Calu3 (cell line): ENCODE results near the gene DYNC1LI2. TPM values are rescaled to one million over a fixed set of nuclear protein-coding genes. Genes with fewer than 3 reads are reported as not detected.
A peak's percentile ranks its signal among the peaks of the same experiment; 100 is the strongest.

Experiments
- BruUV-seq: library from RNA; stranded (reverse); fragments of 400-500 nt; replicated peaks from 2 replicates; lab custom pipeline; 2021; lab: Mats Ljungman, UMichigan
- CTCF ChIA-PET: fragments of 300-600 bp; sonication (Branson Sonifier 250); formaldehyde crosslinking; loops from one replicate; lab custom pipeline; 2022; ENCODE audit warnings: antibody characterized with exemption; lab: Charles Lee
- DNase-seq: peaks from one replicate; pipeline ENCODE4 v3.0.0; 2022
- H3K27ac Mint-ChIP-seq: one replicate; pipeline ENCODE4 v1.8.0; 2022; ENCODE audit warnings: mixed read lengths; ENCODE audit not compliant: unreplicated experiment
- H3K27me3 Mint-ChIP-seq: one replicate; pipeline ENCODE4 v1.8.0; 2022; ENCODE audit warnings: mixed read lengths; ENCODE audit not compliant: unreplicated experiment
- H3K36me3 Mint-ChIP-seq: one replicate; pipeline ENCODE4 v1.8.0; 2022; ENCODE audit warnings: mild to moderate bottlenecking, moderate library complexity, mixed read lengths; ENCODE audit not compliant: insufficient read depth, unreplicated experiment
- H3K4me1 Mint-ChIP-seq: one replicate; pipeline ENCODE4 v1.8.0; 2022; ENCODE audit warnings: mild to moderate bottlenecking, low read depth, mixed read lengths; ENCODE audit not compliant: unreplicated experiment
- H3K4me3 Mint-ChIP-seq: one replicate; pipeline ENCODE4 v1.8.0; 2022; ENCODE audit warnings: mild to moderate bottlenecking, low read depth, moderate library complexity, mixed read lengths; ENCODE audit not compliant: unreplicated experiment
- H3K9me3 Mint-ChIP-seq: one replicate; pipeline ENCODE4 v1.8.0; 2022; ENCODE audit warnings: low read depth, mixed read lengths; ENCODE audit not compliant: unreplicated experiment
- intact Hi-C: fragments of 100-400 bp; cut with micrococcal nuclease; formaldehyde crosslinking; loops from one replicate; pipeline ENCODE4 v1.10.0; 2022; ENCODE audit not compliant: unreplicated experiment
- total RNA-seq: library from RNA; stranded (reverse); gene quantifications from 2 replicates; pipeline ENCODE4 v1.2.3, GENCODE V29; 2022
- TF ChIP-seq, protein P1 (sequence below): fragments of 200-600 bp; IDR thresholded peaks from one replicate; pipeline ENCODE4 v1.8.0; 2022; ENCODE audit warnings: antibody characterized with exemption; ENCODE audit not compliant: unreplicated experiment

Gene DYNC1LI2
- total RNA-seq, 1 experiment from 2014 or later, result 152 TPM

DNA sequence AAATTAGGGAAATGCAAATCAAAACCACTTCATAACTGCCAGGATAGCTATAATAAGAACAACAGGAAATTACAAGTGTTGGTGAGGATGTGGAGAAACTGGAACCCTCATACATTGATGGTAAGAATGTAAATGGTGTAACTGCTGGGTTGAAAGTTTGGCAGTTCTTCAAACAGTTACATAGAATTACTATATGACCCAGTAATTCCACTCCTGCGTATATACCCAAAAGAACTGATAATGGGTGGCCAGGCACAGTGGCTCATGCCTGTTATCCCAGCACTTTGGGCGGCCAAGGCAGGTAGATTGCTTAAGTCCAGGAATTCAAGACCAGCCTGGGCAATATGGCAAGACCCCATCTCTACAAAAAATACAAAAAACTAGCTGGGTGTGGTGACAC lies 50.4 kb downstream of the DYNC1LI2 start:
- intact Hi-C loops, result no loop called here

DNA sequence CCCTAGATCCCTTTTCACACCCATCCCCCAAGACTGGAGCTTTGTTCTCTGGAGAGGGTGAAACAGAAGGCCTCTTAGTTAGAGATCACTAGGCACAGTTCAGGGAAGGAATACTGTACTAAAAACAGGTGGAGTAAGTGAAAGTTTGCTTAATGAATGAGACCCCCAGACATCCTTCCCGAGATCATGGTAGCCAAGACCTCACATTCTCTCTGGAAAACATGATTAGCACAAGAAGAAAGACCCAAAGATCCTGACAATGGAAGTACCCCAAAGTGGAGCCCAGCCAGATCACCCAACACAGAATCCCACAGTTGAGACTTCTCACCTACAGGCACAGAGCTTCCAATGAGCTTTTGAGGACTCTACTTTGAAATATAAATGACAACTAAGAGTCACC lies 51.5 kb downstream of the DYNC1LI2 start:
- Mint-ChIP-seq H3K36me3 (peaks cover 23% of the 10 kb centered on the region), H3K4me1 (peaks cover 6% of the 10 kb centered on the region), H3K27ac (no peak overlapping the region), H3K9me3 (no peaks in the 10 kb centered on the region), H3K4me3 (no peak overlapping the region), H3K27me3 (peaks cover 26% of the 10 kb centered on the region)
- CTCF ChIA-PET, result interaction anchor here (0.7 kb wide), 1 partner anchor 22 kb away, joined by 3 read pairs; no protein-coding TSS in a partner anchor
- no TSS peak for BruUV-seq
- no peak for DNase-seq
- intact Hi-C loops, result loop anchor here (10.0 kb wide), 1 partner anchor 85 kb away; no protein-coding TSS in a partner anchor
- TF ChIP-seq, protein P1, sequence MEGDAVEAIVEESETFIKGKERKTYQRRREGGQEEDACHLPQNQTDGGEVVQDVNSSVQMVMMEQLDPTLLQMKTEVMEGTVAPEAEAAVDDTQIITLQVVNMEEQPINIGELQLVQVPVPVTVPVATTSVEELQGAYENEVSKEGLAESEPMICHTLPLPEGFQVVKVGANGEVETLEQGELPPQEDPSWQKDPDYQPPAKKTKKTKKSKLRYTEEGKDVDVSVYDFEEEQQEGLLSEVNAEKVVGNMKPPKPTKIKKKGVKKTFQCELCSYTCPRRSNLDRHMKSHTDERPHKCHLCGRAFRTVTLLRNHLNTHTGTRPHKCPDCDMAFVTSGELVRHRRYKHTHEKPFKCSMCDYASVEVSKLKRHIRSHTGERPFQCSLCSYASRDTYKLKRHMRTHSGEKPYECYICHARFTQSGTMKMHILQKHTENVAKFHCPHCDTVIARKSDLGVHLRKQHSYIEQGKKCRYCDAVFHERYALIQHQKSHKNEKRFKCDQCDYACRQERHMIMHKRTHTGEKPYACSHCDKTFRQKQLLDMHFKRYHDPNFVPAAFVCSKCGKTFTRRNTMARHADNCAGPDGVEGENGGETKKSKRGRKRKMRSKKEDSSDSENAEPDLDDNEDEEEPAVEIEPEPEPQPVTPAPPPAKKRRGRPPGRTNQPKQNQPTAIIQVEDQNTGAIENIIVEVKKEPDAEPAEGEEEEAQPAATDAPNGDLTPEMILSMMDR, result no peak

More for the DNA sequence above, 50.4 kb downstream of the DYNC1LI2 start:
- Mint-ChIP-seq H3K27ac (no peak overlapping the region), H3K4me3 (no peak overlapping the region), H3K9me3 (no peaks in the 10 kb centered on the region), H3K36me3 (peaks cover 11% of the 10 kb centered on the region), H3K4me1 (no peaks in the 10 kb centered on the region), H3K27me3 (peaks cover 26% of the 10 kb centered on the region)
- TF ChIP-seq, protein P1, result no peak
- no TSS peak for BruUV-seq
- DNase-seq, result no peak
- CTCF ChIA-PET, result no interaction called here

DNA sequence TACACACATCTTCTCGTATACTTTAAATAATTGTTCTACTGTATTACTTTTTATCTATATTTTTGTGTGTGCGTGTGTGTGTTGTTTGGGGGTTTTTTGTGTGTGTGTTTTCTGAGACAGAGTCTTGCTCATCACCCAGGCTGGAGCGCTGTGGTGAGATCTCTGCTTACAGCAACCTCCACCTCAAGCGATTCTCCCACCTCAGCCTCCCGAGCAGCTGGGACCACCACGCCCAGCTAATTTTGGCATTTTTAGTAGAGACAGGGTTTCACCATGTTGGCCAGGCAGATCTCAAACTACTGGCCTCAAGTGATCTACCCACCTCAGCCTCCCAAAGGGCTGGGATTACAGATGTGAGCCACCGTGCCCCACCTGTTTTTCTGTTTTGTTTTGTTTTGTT lies 53.4 kb downstream of the DYNC1LI2 start:
- H3K4me1 Mint-ChIP-seq, result peaks cover 25% of the 10 kb centered on the region
- H3K9me3 Mint-ChIP-seq, result no peaks in the 10 kb centered on the region
- TF ChIP-seq, protein P1, result no peak
- DNase-seq, result no peak
- H3K4me3 Mint-ChIP-seq, result no peak overlapping the region
- no TSS peak for BruUV-seq
- peaks cover 28% of the 10 kb centered on the region for H3K36me3 Mint-ChIP-seq
- H3K27ac Mint-ChIP-seq, result no peak overlapping the region
- CTCF ChIA-PET, result interaction anchor here (1.3 kb wide), 1 partner anchor 47 kb away, joined by 4 read pairs; no protein-coding TSS in a partner anchor
- intact Hi-C loops, result loop anchor here (10.0 kb wide), 1 partner anchor 83 kb away; no protein-coding TSS in a partner anchor
- peaks cover 7% of the 10 kb centered on the region for H3K27me3 Mint-ChIP-seq

- intact Hi-C loops, result loop anchor here (10.0 kb wide), 1 partner anchor 82 kb away; no protein-coding TSS in a partner anchor
- peak within 1 kb of the TSS; percentile 89 for H3K4me3 Mint-ChIP-seq
- peaks cover 35% of the 10 kb centered on the region for H3K36me3 Mint-ChIP-seq
- H3K27me3 Mint-ChIP-seq, result no peaks in the 10 kb centered on the region
- peaks cover 26% of the 10 kb centered on the region for H3K4me1 Mint-ChIP-seq
- TF ChIP-seq, protein P1, result no peak
- H3K9me3 Mint-ChIP-seq, result no peaks in the 10 kb centered on the region
- no TSS peak for BruUV-seq
- peak within 1 kb of the TSS; percentile 56 for H3K27ac Mint-ChIP-seq
- CTCF ChIA-PET, result interaction anchor here (0.6 to 1.4 kb wide), 7 partner anchors 10 to 171 kb away, joined by 3 to 6 read pairs (median 4); no protein-coding TSS in a partner anchor
- peak; percentile 95 for DNase-seq
Measured at GRCh38 chr16:66696669-66697630, 54.5 kb downstream of the DYNC1LI2 start, which contains the start of gene CMTM4. Gene CMTM4, minus strand, starts transcription at chr16:66696743. Its CDS starts 218 bp downstream, at chr16:66696525.
